ENCODE results near the gene CDH4.

DNA sequence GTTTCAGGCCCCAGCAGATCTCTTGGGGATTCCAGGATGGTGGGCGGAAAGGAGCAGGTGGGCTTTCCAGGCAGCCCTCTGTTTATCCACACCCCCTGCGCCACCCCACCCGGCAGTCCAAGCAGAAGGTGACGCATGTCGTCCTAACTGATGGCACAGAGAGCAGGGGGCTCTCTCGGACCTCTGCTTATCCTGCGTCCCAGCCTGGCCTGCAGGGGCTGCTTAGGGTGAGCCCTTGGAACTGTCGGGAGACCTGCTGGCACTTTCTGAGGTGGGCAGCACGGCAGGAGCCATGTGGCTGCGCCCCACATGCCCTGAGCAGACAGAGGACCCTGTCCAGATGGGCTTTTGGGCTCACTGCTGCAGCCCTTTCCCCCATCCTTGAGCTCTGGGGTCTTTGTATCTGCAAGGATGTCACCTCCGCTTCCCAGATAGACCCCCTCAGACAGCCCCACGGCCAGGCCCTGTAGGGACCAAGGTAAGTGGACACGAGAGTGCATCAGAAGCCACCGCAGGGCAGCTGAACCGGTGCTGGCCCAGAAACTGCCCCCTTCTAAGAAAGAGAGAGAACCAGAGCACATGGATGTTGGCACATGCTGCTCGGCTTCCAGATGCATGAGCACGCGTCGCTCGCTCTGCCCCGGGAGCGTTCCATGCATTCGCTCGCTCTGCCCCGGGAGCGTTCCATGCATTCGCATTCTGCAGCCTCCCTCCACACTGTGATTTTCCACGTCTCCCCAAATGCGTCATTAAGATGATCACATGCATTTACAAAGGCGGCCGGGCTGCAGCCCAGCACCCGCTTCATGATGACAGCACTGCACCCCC, 566.9 kb downstream of the CDH4 start:
- TF ChIP-seq, protein P1, sequence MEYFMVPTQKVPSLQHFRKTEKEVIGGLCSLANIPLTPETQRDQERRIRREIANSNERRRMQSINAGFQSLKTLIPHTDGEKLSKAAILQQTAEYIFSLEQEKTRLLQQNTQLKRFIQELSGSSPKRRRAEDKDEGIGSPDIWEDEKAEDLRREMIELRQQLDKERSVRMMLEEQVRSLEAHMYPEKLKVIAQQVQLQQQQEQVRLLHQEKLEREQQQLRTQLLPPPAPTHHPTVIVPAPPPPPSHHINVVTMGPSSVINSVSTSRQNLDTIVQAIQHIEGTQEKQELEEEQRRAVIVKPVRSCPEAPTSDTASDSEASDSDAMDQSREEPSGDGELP (CRISPR knock-in tag; IDR thresholded peaks at IDR 0.05; ENCODE audit: borderline replicate concordance) = no peak
- TF ChIP-seq LARP7 (IDR thresholded peaks at IDR 0.05) (no peak), ZNF589 (CRISPR knock-in tag; IDR thresholded peaks at IDR 0.05; ENCODE audit: low read depth) (no peak), MYC (IDR thresholded peaks at IDR 0.05; ENCODE audit: low read depth, low read length) (no peak), MYC (CRISPR knock-in tag; IDR thresholded peaks at IDR 0.05; ENCODE audit: borderline replicate concordance, low read depth) (no peak), MEF2A (IDR thresholded peaks at IDR 0.05; ENCODE audit: control insufficient read depth, low read depth, low read length) (no peak)
- TF ChIP-seq, protein P2, sequence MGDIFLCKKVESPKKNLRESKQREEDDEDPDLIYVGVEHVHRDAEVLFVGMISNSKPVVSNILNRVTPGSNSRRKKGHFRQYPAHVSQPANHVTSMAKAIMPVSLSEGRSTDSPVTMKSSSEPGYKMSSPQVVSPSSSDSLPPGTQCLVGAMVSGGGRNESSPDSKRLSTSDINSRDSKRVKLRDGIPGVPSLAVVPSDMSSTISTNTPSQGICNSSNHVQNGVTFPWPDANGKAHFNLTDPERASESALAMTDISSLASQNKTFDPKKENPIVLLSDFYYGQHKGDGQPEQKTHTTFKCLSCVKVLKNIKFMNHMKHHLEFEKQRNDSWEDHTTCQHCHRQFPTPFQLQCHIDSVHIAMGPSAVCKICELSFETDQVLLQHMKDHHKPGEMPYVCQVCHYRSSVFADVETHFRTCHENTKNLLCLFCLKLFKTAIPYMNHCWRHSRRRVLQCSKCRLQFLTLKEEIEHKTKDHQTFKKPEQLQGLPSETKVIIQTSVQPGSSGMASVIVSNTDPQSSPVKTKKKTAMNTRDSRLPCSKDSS (IDR thresholded peaks at IDR 0.05; ENCODE audit: low read depth, partially characterized antibody) = no peak
- TF ChIP-seq, protein P3, sequence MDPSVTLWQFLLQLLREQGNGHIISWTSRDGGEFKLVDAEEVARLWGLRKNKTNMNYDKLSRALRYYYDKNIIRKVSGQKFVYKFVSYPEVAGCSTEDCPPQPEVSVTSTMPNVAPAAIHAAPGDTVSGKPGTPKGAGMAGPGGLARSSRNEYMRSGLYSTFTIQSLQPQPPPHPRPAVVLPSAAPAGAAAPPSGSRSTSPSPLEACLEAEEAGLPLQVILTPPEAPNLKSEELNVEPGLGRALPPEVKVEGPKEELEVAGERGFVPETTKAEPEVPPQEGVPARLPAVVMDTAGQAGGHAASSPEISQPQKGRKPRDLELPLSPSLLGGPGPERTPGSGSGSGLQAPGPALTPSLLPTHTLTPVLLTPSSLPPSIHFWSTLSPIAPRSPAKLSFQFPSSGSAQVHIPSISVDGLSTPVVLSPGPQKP (CRISPR knock-in tag; IDR thresholded peaks at IDR 0.05) = no peak
